Measurements from ENCODE around the gene LRIT2. TPM values are rescaled to one million over a fixed set of nuclear protein-coding genes. Genes with fewer than 3 reads are reported as not detected.

LRIT2 gene
- total RNA-seq, 1 experiment from 2014 or later, result not detected

- DNase-seq (ENCODE audit: low read depth), result peak; percentile 37
These were observed 20.1 kb downstream of the LRIT2 start for GRCh38 chr10:84205049-84205852.

- no peak for DNase-seq (ENCODE audit: low read depth)
These were observed 20.7 kb downstream of the LRIT2 start for GRCh38 chr10:84204610-84205009.

DNA sequence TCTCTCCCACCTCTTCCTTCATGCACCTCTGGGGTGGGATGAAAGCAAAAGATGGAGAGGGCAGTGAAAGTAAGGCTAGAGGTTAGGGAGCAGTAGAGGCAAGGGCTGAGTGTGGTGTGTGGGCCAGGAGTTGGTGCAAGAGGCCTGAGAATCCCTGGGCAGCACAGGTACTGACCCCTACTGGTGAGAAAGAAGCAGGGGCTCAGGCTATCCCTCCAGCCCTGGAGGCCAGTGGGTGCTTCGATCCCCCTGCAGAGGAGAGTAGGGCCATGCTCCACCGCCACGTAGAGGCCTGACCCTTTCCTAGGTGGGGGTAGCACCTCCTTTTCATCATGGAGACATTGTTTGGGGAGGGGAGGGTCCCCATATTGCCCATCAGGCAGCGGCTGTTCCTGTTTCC, 21.2 kb downstream of the LRIT2 start:
- DNase-seq (ENCODE audit: low read depth), result no peak

DNA sequence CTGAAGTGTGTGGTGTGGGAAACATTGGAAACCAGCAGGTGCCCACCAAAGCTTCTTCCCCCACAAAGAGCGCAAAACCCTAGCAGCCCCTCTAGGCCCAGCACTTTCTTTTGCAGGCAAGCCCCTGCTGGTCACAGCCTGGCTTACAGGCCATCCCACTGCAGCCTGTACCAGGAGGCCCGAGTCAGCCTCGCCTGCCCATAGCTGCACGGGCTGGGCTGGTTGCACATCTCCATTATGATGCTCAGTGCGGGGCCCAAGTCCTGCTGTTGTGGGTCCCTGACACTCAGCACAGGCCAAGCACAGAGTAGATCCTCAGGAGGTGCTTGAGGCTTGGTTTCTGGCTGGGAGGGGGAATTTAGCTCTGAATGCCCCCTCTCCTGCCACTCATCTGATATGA, 23.0 kb downstream of the LRIT2 start:
- no peak for DNase-seq (ENCODE audit: low read depth)

- no peak for DNase-seq (ENCODE audit: low read depth)
These were observed 23.7 kb downstream of the LRIT2 start for GRCh38 chr10:84201682-84202081.

- no peak for DNase-seq (ENCODE audit: low read depth)
These were observed 24.1 kb downstream of the LRIT2 start for GRCh38 chr10:84201244-84201606.

GRCh38 chr10:84200537-84201243, 24.7 kb downstream of the LRIT2 start:
- DNase-seq (ENCODE audit: low read depth), result no peak

GRCh38 chr10:84198206-84198915, 27.0 kb downstream of the LRIT2 start:
- DNase-seq (ENCODE audit: low read depth), result no peak

DNA sequence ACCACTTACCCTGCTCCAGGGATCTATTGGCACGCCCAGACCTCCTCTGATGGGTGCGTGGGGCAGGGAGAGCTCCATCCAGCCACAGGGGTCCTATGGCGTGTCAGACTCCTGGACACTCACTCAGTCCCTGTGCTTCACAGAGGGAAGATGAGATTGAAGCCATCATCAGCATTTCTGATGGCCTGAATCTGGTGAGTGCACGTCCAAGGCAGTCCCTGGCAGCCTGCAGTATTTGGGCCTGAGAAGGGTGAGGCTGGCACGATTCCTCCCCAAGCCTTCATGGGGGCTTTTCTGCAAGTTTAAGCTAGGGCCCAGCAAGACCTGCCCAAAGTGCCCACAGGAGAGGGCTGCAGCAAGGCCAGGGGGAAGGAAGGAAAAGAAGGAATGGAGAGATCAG, 27.7 kb downstream of the LRIT2 start:
- no peak for DNase-seq (ENCODE audit: low read depth)

- no peak for DNase-seq (ENCODE audit: low read depth)
These were observed 28.4 kb downstream of the LRIT2 start for GRCh38 chr10:84196941-84197340.

DNA sequence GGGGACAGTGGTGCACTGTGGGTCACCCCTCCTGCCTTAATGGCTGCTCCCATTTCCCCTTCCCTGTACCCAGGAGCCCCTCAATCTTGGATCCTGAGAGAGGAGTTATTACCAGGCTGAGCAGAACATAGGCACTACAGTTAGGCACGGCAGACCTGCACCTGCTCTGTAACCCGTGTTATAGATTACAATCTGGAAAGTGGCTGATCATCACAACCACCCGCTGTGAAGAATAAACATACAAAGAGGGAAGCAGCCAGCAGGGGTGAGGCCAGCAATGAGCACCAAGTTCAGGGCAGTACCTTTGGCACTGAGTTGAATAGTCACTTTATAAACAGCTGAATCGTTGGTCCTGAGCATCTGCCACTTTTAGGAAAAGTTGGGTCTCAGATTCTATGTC, 29.3 kb downstream of the LRIT2 start:
- DNase-seq (ENCODE audit: low read depth), result no peak

- DNase-seq (ENCODE audit: low read depth), result no peak
These were observed 30.1 kb downstream of the LRIT2 start for GRCh38 chr10:84195044-84195830.

DNA sequence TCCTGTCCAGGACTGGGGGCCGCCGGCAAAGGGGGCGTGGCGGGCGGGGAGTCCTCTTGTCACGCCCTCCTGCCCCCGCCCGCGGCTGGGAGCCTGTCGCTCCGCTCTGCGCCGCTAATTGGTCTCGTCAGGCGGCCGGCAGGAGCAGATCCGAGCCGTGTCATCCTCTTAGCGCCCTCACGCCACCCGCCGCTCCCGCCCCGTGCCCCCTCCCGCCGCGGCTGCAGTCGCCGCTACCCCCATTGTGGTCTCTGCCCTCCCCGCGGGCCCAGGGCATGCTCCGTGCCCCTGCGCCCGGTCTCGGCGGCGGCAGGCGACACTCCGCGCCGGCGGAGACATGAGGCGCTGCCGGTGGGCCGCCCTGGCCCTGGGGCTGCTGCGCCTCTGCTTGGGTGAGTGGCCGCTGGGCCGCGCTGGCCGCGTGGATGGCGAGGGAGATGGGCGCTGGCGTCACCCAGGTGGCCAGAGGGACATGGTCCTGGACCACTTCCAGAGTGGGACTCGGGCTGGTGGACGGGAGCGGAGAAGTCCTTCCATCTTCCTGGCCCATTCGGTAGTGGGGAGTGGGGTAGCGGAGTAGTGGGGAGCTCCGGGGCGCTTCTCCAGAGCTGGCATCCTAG, 30.8 kb downstream of the LRIT2 start, which contains the start of gene CDHR1:
Gene CDHR1, plus strand, starts transcription at position 114 of the 620 bp plus-strand sequence. Its CDS starts 224 bp downstream, at position 338.
- peak; percentile 8 for DNase-seq (ENCODE audit: low read depth)

- DNase-seq (ENCODE audit: low read depth), result no peak
These were observed 31.4 kb downstream of the LRIT2 start for GRCh38 chr10:84193846-84194423.

- DNase-seq (ENCODE audit: low read depth), result no peak
These were observed 32.0 kb downstream of the LRIT2 start for GRCh38 chr10:84193327-84193726.

GRCh38 chr10:84191106-84191505, 34.2 kb downstream of the LRIT2 start:
- no peak for DNase-seq (ENCODE audit: low read depth)

GRCh38 chr10:84190621-84191020, 34.7 kb downstream of the LRIT2 start:
- DNase-seq (ENCODE audit: low read depth), result no peak

GRCh38 chr10:84188815-84189214, 36.5 kb downstream of the LRIT2 start:
- DNase-seq (ENCODE audit: low read depth), result no peak

GRCh38 chr10:84185526-84186175, 39.7 kb downstream of the LRIT2 start:
- no peak for DNase-seq (ENCODE audit: low read depth)

DNA sequence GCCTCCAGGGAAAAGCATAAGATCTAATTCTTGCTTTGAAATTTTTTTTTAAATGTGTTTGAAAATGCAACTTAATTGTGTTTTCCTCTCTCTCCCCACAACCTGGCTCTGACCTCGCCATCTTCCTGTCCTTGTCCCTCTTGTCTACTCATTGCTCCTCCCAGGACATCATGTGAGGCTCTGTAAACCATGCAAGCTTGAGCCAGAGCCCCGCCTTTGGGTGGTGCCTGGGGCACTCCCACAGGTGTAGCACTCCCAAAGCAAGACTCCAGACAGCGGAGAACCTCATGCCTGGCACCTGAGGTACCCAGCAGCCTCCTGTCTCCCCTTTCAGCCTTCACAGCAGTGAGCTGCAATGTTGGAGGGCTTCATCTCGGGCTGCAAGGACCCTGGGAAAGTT, 40.8 kb downstream of the LRIT2 start:
- DNase-seq (ENCODE audit: low read depth), result no peak
